ENCODE measurements around the gene C6orf136.
A peak's percentile ranks its signal among the peaks of the same experiment; 100 is the strongest.

Gene C6orf136

GRCh38 chr6:30646450-30647241 is at the start of gene C6orf136:
Gene C6orf136, plus strand, starts transcription at chr6:30647133. Its CDS starts 99 bp downstream, at chr6:30647232.
- peak; percentile 94 for DNase-seq
- peak; percentile 79 for ATAC-seq

GRCh38 chr6:30597315-30598144 is 49.4 kb upstream of the C6orf136 start:
- ATAC-seq, result peak; percentile 82
- peak; percentile 87 for DNase-seq

- ATAC-seq (no peak), DNase-seq (no peak)
Measured at GRCh38 chr6:30598912-30599624, 47.9 kb upstream of the C6orf136 start.

GRCh38 chr6:30599625-30600324 is 47.2 kb upstream of the C6orf136 start:
- no peak for ATAC-seq
- DNase-seq, result no peak

- DNase-seq, result no peak
- no peak for ATAC-seq
Measured at GRCh38 chr6:30600451-30600961, 46.4 kb upstream of the C6orf136 start.

GRCh38 chr6:30601436-30601814 is 45.5 kb upstream of the C6orf136 start:
- DNase-seq, result no peak
- ATAC-seq, result no peak

GRCh38 chr6:30601815-30602641 is 44.9 kb upstream of the C6orf136 start:
- ATAC-seq (no peak), DNase-seq (no peak)

- ATAC-seq (no peak), DNase-seq (no peak)
Measured at GRCh38 chr6:30603961-30604360, 43.0 kb upstream of the C6orf136 start.

- DNase-seq (no peak), ATAC-seq (no peak)
Measured at GRCh38 chr6:30610065-30610464, 36.9 kb upstream of the C6orf136 start.

- ATAC-seq (no peak), DNase-seq (no peak)
Measured at GRCh38 chr6:30611150-30611855, 35.6 kb upstream of the C6orf136 start.

- ATAC-seq (no peak), DNase-seq (no peak)
Measured at GRCh38 chr6:30611856-30612194, 35.1 kb upstream of the C6orf136 start.

GRCh38 chr6:30612213-30612612 is 34.7 kb upstream of the C6orf136 start:
- ATAC-seq, result no peak
- DNase-seq, result no peak

GRCh38 chr6:30612687-30613248 is 34.2 kb upstream of the C6orf136 start:
- DNase-seq (no peak), ATAC-seq (no peak)

- no peak for ATAC-seq
- no peak for DNase-seq
Measured at GRCh38 chr6:30613251-30614043, 33.5 kb upstream of the C6orf136 start.

- DNase-seq (no peak), ATAC-seq (no peak)
Measured at GRCh38 chr6:30614044-30614842, 32.7 kb upstream of the C6orf136 start.

- ATAC-seq (peak; percentile 65), DNase-seq (peak; percentile 80)
Measured at GRCh38 chr6:30614843-30615218, 32.1 kb upstream of the C6orf136 start.

GRCh38 chr6:30615219-30615957 is 31.5 kb upstream of the C6orf136 start:
- ATAC-seq (no peak), DNase-seq (peak; percentile 41)
